Neural cell (in vitro differentiated cells): Measurements from ENCODE around the gene S100B. TPM values are rescaled to one million over a fixed set of nuclear protein-coding genes. Genes with fewer than 3 reads are reported as not detected.

Experiments
- H2AFZ ChIP-seq: fragments of 200-600, 300-800 bp; sonication (generic), shearing (Covaris generic); 2 replicates; pipeline ENCODE4 v1.6.0; 2014; ENCODE audit warnings: low read depth, mild to moderate bottlenecking, antibody characterized with exemption, low read length, moderate library complexity
- H3F3A ChIP-seq: fragments of 200-600 bp; shearing (Covaris generic); 2 replicates; pipeline ENCODE4 v1.6.1; 2016; ENCODE audit warnings: mild to moderate bottlenecking, moderate library complexity, mixed read lengths, antibody characterized with exemption, low read length; ENCODE audit not compliant: insufficient read depth, poor library complexity, severe bottlenecking
- H3K27ac ChIP-seq: fragments of 200-600, 300-800 bp; sonication (generic), shearing (Covaris generic); 2 replicates; pipeline ENCODE4 v1.5.1; 2014; ENCODE audit warnings: mild to moderate bottlenecking, low read length, moderate library complexity
- H3K27me3 ChIP-seq: fragments of 300-800, 200-600 bp; sonication (generic), shearing (Covaris generic); 2 replicates; pipeline ENCODE4 v1.6.0; 2014; ENCODE audit warnings: mild to moderate bottlenecking, low read depth, low read length, moderate library complexity; ENCODE audit not compliant: insufficient read depth
- H3K36me3 ChIP-seq: fragments of 300-800, 200-600 bp; sonication (generic), shearing (Covaris generic); 2 replicates; pipeline ENCODE4 v1.5.1; 2014; ENCODE audit warnings: mild to moderate bottlenecking, antibody characterized with exemption, low read length, moderate library complexity; ENCODE audit not compliant: insufficient read depth
- H3K4me2 ChIP-seq: fragments of 300-800, 200-600 bp; sonication (generic), shearing (Covaris generic); 2 replicates; pipeline ENCODE4 v1.6.0; 2014; ENCODE audit warnings: mild to moderate bottlenecking, low read length
- H3K4me3 ChIP-seq: fragments of 300-800, 200-600 bp; sonication (generic), shearing (Covaris generic); 2 replicates; pipeline ENCODE4 v1.5.1; 2014; ENCODE audit warnings: mild to moderate bottlenecking, low read length, moderate library complexity
- H3K79me2 ChIP-seq: fragments of 200-600 bp; shearing (Covaris generic); replicated peaks from 2 replicates; pipeline ENCODE4 v1.6.0; 2014; ENCODE audit warnings: mild to moderate bottlenecking, low read length, moderate library complexity; ENCODE audit not compliant: insufficient read depth
- H3K9ac ChIP-seq: fragments of 300-800, 200-600 bp; sonication (generic), shearing (Covaris generic); 2 replicates; pipeline ENCODE4 v1.6.1; 2016; ENCODE audit warnings: mild to moderate bottlenecking, low read length, mixed read lengths
- H3K9me2 ChIP-seq: fragments of 200-600 bp; shearing (Covaris generic); 2 replicates; pipeline ENCODE4 v1.6.1; 2016; ENCODE audit warnings: mild to moderate bottlenecking, low read length, mixed read lengths; ENCODE audit not compliant: insufficient read depth
- H3K9me3 ChIP-seq: fragments of 200-600, 300-800 bp; sonication (generic), shearing (Covaris generic); 2 replicates; pipeline ENCODE4 v1.6.1; 2016; ENCODE audit warnings: mild to moderate bottlenecking, mixed run types, low read length, moderate library complexity, mixed read lengths
- H4K20me1 ChIP-seq: fragments of 200-600 bp; shearing (Covaris generic); 2 replicates; pipeline ENCODE4 v1.6.1; 2016; ENCODE audit warnings: mild to moderate bottlenecking, mixed run types; ENCODE audit not compliant: insufficient read depth
- EP300 ChIP-seq: fragments of 450-650 bp; conservative IDR thresholded peaks from 2 replicates; pipeline ENCODE4 v1.6.1; 2014; ENCODE audit warnings: antibody characterized with exemption, mild to moderate bottlenecking, moderate library complexity; ENCODE audit not compliant: poor library complexity, severe bottlenecking
- EZH2 ChIP-seq: fragments of 200-600, 300-800 bp; shearing (Covaris generic), sonication (generic); IDR thresholded peaks from 2 replicates; pipeline ENCODE4 v1.6.1; 2014; ENCODE audit warnings: antibody characterized with exemption, low read length, borderline replicate concordance, mild to moderate bottlenecking; ENCODE audit not compliant: insufficient read depth, poor library complexity, severe bottlenecking
- MXI1 ChIP-seq: fragments of 450-650 bp; conservative IDR thresholded peaks from 2 replicates; pipeline ENCODE4 v1.6.1; 2014; ENCODE audit warnings: antibody characterized with exemption, mild to moderate bottlenecking; ENCODE audit not compliant: poor library complexity, severe bottlenecking
- POLR2AphosphoS5 ChIP-seq: IDR thresholded peaks from 2 replicates; pipeline ENCODE4 v1.6.1; 2012
- RAD21 ChIP-seq: fragments of 450-650 bp; conservative IDR thresholded peaks from 2 replicates; pipeline ENCODE4 v1.6.1; 2014; ENCODE audit warnings: antibody characterized with exemption, mild to moderate bottlenecking, moderate library complexity
- REST ChIP-seq: IDR thresholded peaks from 2 replicates; pipeline ENCODE4 v1.6.1; 2012; ENCODE audit warnings: borderline replicate concordance
- SMC3 ChIP-seq: fragments of 450-650 bp; conservative IDR thresholded peaks from 2 replicates; pipeline ENCODE4 v1.6.1; 2014; ENCODE audit warnings: antibody characterized with exemption, mild to moderate bottlenecking, moderate library complexity; ENCODE audit not compliant: poor library complexity
- TAF1 ChIP-seq: IDR thresholded peaks from 2 replicates; pipeline ENCODE4 v1.6.1; 2012; ENCODE audit warnings: low read depth
- polyA plus RNA-seq: library from polyadenylated mRNA; depleted of rRNA; stranded (reverse); fragments of >200 nt; gene quantifications from 2 replicates; pipeline ENCODE4 v1.2.3, GENCODE V29; 2014
- TF ChIP-seq, protein P1 (sequence below): fragments of 450-650 bp; IDR thresholded peaks from 2 replicates; pipeline ENCODE4 v1.5.1; 2014; ENCODE audit warnings: antibody characterized with exemption, mild to moderate bottlenecking, moderate library complexity; ENCODE audit not compliant: poor library complexity, severe bottlenecking

S100B gene
- polyA plus RNA-seq, 1 donor from 2014 or later, result 1.4 TPM

DNA sequence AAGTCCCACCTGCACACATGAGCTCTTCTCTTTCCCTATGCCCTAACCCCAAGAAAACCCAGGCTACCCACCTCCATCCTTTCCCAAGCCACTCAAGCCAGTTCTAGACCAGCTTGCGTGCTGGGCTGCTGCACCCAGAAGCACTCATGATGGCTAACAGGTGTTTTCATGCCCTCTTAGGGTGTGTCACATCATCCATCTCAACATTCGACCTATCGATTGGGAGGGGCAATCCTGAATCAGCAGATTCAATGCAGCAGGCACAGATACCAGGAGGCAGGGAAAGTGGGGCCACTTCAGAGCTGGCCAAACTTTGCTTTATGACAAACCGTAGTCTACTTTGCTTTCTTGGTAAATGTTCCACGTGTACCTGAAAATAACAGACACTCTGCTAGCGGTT lies 24.0 kb upstream of the S100B start:
- Histone ChIP-seq H3K9ac (no peak overlapping the region), H3K36me3 (no peaks in the 10 kb centered on the region), H3K79me2 (no peaks in the 10 kb centered on the region), H3K4me2 (no peak overlapping the region), H3K4me3 (no peak overlapping the region), H2AFZ (no peak overlapping the region), H3K9me3 (peaks cover 14% of the 10 kb centered on the region), H3K9me2 (no peaks in the 10 kb centered on the region), H4K20me1 (no peaks in the 10 kb centered on the region), H3K27me3 (no peaks in the 10 kb centered on the region), H3F3A (no peaks in the 10 kb centered on the region), H3K27ac (no peak overlapping the region)
- TF ChIP-seq MXI1 (no peak), SMC3 (no peak), POLR2AphosphoS5 (no peak), TAF1 (no peak), REST (no peak)

GRCh38 chr21:46627726-46628125 lies 22.8 kb upstream of the S100B start:
- no peak overlapping the region for H2AFZ ChIP-seq
- no peaks in the 10 kb centered on the region for H3K79me2 ChIP-seq
- no peaks in the 10 kb centered on the region for H3K27me3 ChIP-seq
- H3F3A ChIP-seq, result no peaks in the 10 kb centered on the region
- no peak overlapping the region for H3K27ac ChIP-seq
- H3K9me2 ChIP-seq, result no peaks in the 10 kb centered on the region
- H4K20me1 ChIP-seq, result no peaks in the 10 kb centered on the region
- H3K9me3 ChIP-seq, result peaks cover 14% of the 10 kb centered on the region
- no peak overlapping the region for H3K9ac ChIP-seq
- H3K4me3 ChIP-seq, result no peak overlapping the region
- H3K36me3 ChIP-seq, result no peaks in the 10 kb centered on the region
- TF ChIP-seq EZH2 (no peak), MXI1 (no peak), SMC3 (no peak), EP300 (no peak), TAF1 (no peak), REST (no peak), POLR2AphosphoS5 (no peak), RAD21 (no peak)
- TF ChIP-seq, protein P1, sequence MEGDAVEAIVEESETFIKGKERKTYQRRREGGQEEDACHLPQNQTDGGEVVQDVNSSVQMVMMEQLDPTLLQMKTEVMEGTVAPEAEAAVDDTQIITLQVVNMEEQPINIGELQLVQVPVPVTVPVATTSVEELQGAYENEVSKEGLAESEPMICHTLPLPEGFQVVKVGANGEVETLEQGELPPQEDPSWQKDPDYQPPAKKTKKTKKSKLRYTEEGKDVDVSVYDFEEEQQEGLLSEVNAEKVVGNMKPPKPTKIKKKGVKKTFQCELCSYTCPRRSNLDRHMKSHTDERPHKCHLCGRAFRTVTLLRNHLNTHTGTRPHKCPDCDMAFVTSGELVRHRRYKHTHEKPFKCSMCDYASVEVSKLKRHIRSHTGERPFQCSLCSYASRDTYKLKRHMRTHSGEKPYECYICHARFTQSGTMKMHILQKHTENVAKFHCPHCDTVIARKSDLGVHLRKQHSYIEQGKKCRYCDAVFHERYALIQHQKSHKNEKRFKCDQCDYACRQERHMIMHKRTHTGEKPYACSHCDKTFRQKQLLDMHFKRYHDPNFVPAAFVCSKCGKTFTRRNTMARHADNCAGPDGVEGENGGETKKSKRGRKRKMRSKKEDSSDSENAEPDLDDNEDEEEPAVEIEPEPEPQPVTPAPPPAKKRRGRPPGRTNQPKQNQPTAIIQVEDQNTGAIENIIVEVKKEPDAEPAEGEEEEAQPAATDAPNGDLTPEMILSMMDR, result no peak
- no peak overlapping the region for H3K4me2 ChIP-seq
